HG03469 (cell line): ENCODE measurements around the gene PIAS3.
"Not testable (repeated sequence)": the region's sequence is repeated elsewhere in the genome, so short reads cannot be mapped to it uniquely, and the experiment has no call there.

ENCODE experiments used
- ATAC-seq: cut with Tn5 transposase; IDR thresholded peaks from one replicate; pipeline ENCODE4 v1.9.1; 2021; ENCODE audit warnings: mild to moderate bottlenecking, moderate library complexity, moderate number of reproducible peaks; ENCODE audit not compliant: unreplicated experiment

PIAS3 gene

GRCh38 chr1:145877923-145878486 is 19.1 kb upstream of the PIAS3 start:
- ATAC-seq: no peak

- ATAC-seq: no peak
Observed at GRCh38 chr1:145874646-145875045, 15.8 kb upstream of the PIAS3 start.

GRCh38 chr1:145871994-145872924 is 13.4 kb upstream of the PIAS3 start:
- ATAC-seq: no peak

- ATAC-seq: no peak
Observed at GRCh38 chr1:145868232-145868631, 9.4 kb upstream of the PIAS3 start.

- no peak for ATAC-seq
Observed at GRCh38 chr1:145863282-145864018, 4.6 kb upstream of the PIAS3 start.

GRCh38 chr1:145859491-145860023 is 676 bp upstream of the PIAS3 start:
- peak; percentile 49 for ATAC-seq

GRCh38 chr1:145858238-145858900 is 512 bp downstream of the PIAS3 start:
- ATAC-seq: no peak

GRCh38 chr1:145857170-145857569 is 1.7 kb downstream of the PIAS3 start:
- no peak for ATAC-seq

- ATAC-seq: no peak
Observed at GRCh38 chr1:145855426-145855948, 3.4 kb downstream of the PIAS3 start.

- no peak for ATAC-seq
Observed at GRCh38 chr1:145849356-145850160, 9.3 kb downstream of the PIAS3 start.

- ATAC-seq: no peak
Observed at GRCh38 chr1:145847827-145848226, 11.1 kb downstream of the PIAS3 start.

- ATAC-seq: no peak
Observed at GRCh38 chr1:145846201-145846612, 12.7 kb downstream of the PIAS3 start.

GRCh38 chr1:145845514-145846161 is 13.2 kb downstream of the PIAS3 start, which contains the start of gene NUDT17:
Gene NUDT17, plus strand, starts transcription at chr1:145845630. Its CDS starts 11 bp downstream, at chr1:145845641.
- ATAC-seq: no peak

- ATAC-seq: no peak
Observed at GRCh38 chr1:145845144-145845513, 13.8 kb downstream of the PIAS3 start.

GRCh38 chr1:145843031-145843430 is 15.8 kb downstream of the PIAS3 start:
- no peak for ATAC-seq

- no peak for ATAC-seq
Observed at GRCh38 chr1:145837656-145838055, 21.2 kb downstream of the PIAS3 start.

GRCh38 chr1:145830810-145831209 is 28.1 kb downstream of the PIAS3 start:
- not testable (repeated sequence) for ATAC-seq

GRCh38 chr1:145828367-145829026 is 30.4 kb downstream of the PIAS3 start:
- ATAC-seq: no peak

- ATAC-seq: no peak
Observed at GRCh38 chr1:145827966-145828365, 30.9 kb downstream of the PIAS3 start.
